H1 (cell line): ENCODE data around the gene CUBN. TPM values are rescaled to one million over a fixed set of nuclear protein-coding genes. Genes with fewer than 3 reads are reported as not detected.

Experiments
- CTCF ChIA-PET: fragments of 300-600 bp; sonication (Branson Sonifier 250); formaldehyde crosslinking; loops from one replicate; lab custom pipeline; 2021; ENCODE audit not compliant: partially characterized antibody; lab: Charles Lee
- POLR2A ChIA-PET: fragments of 300-600 bp; sonication (Branson Sonifier 250); formaldehyde crosslinking; loops from one replicate; lab custom pipeline; 2021; ENCODE audit warnings: inconsistent platforms; ENCODE audit not compliant: partially characterized antibody; lab: Charles Lee
- DNase-seq, 2 experiments: peaks; one replicate each; pipeline versions ENCODE4 v3.0.0 to v3.0.0-alpha.2; 2010 to 2022; ENCODE audit warnings: low spot score in 2 of 2, low read depth in 1 of 2, mixed read lengths in 1 of 2
- FAIRE-seq: peaks from 2 replicates; lab custom pipeline; 2011; peaks lifted over from hg19 to GRCh38; lab: Jason Lieb, UNC
- H2AFZ ChIP-seq: 2 replicates; pipeline ENCODE4 v1.8.1; 2012; ENCODE audit warnings: low read length, inconsistent platforms
- H2AK5ac ChIP-seq: 2 replicates; pipeline ENCODE4 v1.6.1; 2013; ENCODE audit warnings: low read depth, low read length
- H2BK120ac ChIP-seq: replicated peaks from 2 replicates; pipeline ENCODE3; 2013; ENCODE audit warnings: low read depth, low read length, inconsistent platforms
- H2BK12ac ChIP-seq: 2 replicates; pipeline ENCODE4 v1.6.1; 2013; ENCODE audit warnings: low read depth, low read length
- H2BK15ac ChIP-seq: 2 replicates; pipeline ENCODE4 v1.6.1; 2013; ENCODE audit warnings: low read length
- H2BK20ac ChIP-seq: 2 replicates; pipeline ENCODE4 v1.6.1; 2013; ENCODE audit warnings: low read length
- H2BK5ac ChIP-seq: 2 replicates; pipeline ENCODE4 v1.6.1; 2013; ENCODE audit warnings: low read depth, low read length
- H3K14ac ChIP-seq: 2 replicates; pipeline ENCODE4 v1.6.1; 2013; ENCODE audit warnings: inconsistent platforms; ENCODE audit not compliant: insufficient read length
- H3K18ac ChIP-seq: 2 replicates; pipeline ENCODE4 v1.6.1; 2013; ENCODE audit warnings: low read length; ENCODE audit errors: extremely low read depth
- H3K23ac ChIP-seq: 2 replicates; pipeline ENCODE4 v1.6.1; 2013; ENCODE audit warnings: inconsistent platforms; ENCODE audit not compliant: insufficient read length
- H3K23me2 ChIP-seq: 2 replicates; pipeline ENCODE4 v1.6.1; 2013; ENCODE audit warnings: low read depth, low read length
- H3K27ac ChIP-seq: 2 replicates; pipeline ENCODE4 v1.6.1; 2011; ENCODE audit warnings: low read depth, low read length, inconsistent platforms
- H3K27me3 ChIP-seq, 4 experiments: replicated peaks in 1 of 4; 1 replicate in 1 of 4; 2 replicates in 3 of 4; pipeline versions ENCODE4 v1.6.1 to v1.8.1; 2011 to 2013; ENCODE audit warnings: low read length in 3 of 4, mild to moderate bottlenecking in 3 of 4, inconsistent platforms in 2 of 4, mixed read lengths in 2 of 4, moderate library complexity in 1 of 4; ENCODE audit not compliant: control insufficient read depth in 3 of 4, insufficient read depth in 3 of 4; ENCODE audit errors: extremely low read depth in 1 of 4
- H3K36me3 ChIP-seq, 4 experiments: 2 replicates each; pipeline versions ENCODE4 v1.6.1 to v1.8.1; 2011 to 2013; ENCODE audit warnings: mild to moderate bottlenecking in 4 of 4, low read length in 3 of 4, moderate library complexity in 2 of 4, control low read depth in 1 of 4, inconsistent platforms in 1 of 4; ENCODE audit not compliant: insufficient read depth in 4 of 4, control insufficient read depth in 2 of 4
- H3K4ac ChIP-seq: replicated peaks from 2 replicates; pipeline ENCODE3; 2013; ENCODE audit warnings: low read length, low read depth, mixed read lengths, inconsistent platforms; ENCODE audit not compliant: insufficient read length
- H3K4me1 ChIP-seq, 4 experiments: replicated peaks in 1 of 4; 1 replicate in 1 of 4; 2 replicates in 3 of 4; pipeline versions ENCODE4 v1.6.1 to v1.8.1; 2011 to 2013; ENCODE audit warnings: low read length in 3 of 4, inconsistent platforms in 2 of 4, mixed read lengths in 1 of 4; ENCODE audit not compliant: insufficient read depth in 4 of 4, control insufficient read depth in 3 of 4
- H3K4me2 ChIP-seq, 2 experiments: 2 replicates each; pipeline versions ENCODE4 v1.6.1 to v1.8.1; 2011 to 2013; ENCODE audit warnings: low read depth in 2 of 2, low read length in 2 of 2, control low read depth in 1 of 2, inconsistent platforms in 1 of 2, mild to moderate bottlenecking in 1 of 2; ENCODE audit not compliant: insufficient read depth in 1 of 2
- H3K4me3 ChIP-seq, 4 experiments: fragments of 200-600, 300-600 bp in 1 of 4; sonication (generic), shearing (Covaris generic), sonication (Bioruptor Twin) in 1 of 4; 2 replicates each; pipeline versions ENCODE4 v1.5.1 to v1.8.1; 2011 to 2016; ENCODE audit warnings: low read length in 4 of 4, low read depth in 3 of 4, control low read depth in 2 of 4, inconsistent platforms in 2 of 4, mild to moderate bottlenecking in 2 of 4, mixed read lengths in 1 of 4, moderate library complexity in 1 of 4; ENCODE audit not compliant: insufficient read depth in 2 of 4; ENCODE audit errors: extremely low read depth in 1 of 4
- H3K56ac ChIP-seq: replicated peaks from 2 replicates; pipeline ENCODE3; 2013; ENCODE audit warnings: low read depth, mild to moderate bottlenecking, mixed read lengths, low read length, inconsistent platforms; ENCODE audit not compliant: insufficient read length
- H3K79me1 ChIP-seq: 2 replicates; pipeline ENCODE4 v1.6.1; 2013; ENCODE audit warnings: low read depth, low read length, control low read depth
- H3K79me2 ChIP-seq, 2 experiments: 2 replicates each; pipeline versions ENCODE4 v1.6.1 to v1.8.1; 2012 to 2013; ENCODE audit warnings: low read length in 2 of 2, mild to moderate bottlenecking in 2 of 2, inconsistent platforms in 1 of 2; ENCODE audit not compliant: insufficient read depth in 2 of 2, control insufficient read depth in 1 of 2
- H3K9ac ChIP-seq, 4 experiments: replicated peaks in 1 of 4; 1 replicate in 1 of 4; 2 replicates in 3 of 4; pipeline versions ENCODE4 v1.6.1 to v1.8.1; 2011 to 2013; ENCODE audit warnings: low read depth in 3 of 4, low read length in 3 of 4, control low read depth in 2 of 4, mild to moderate bottlenecking in 2 of 4, moderate library complexity in 2 of 4, inconsistent platforms in 1 of 4; ENCODE audit errors: extremely low read depth in 1 of 4
- H3K9me3 ChIP-seq, 2 experiments: 2 replicates each; pipeline versions ENCODE4 v1.6.1 to v1.8.1; 2012 to 2013; ENCODE audit warnings: mild to moderate bottlenecking in 2 of 2, moderate library complexity in 2 of 2, control low read depth in 1 of 2, inconsistent platforms in 1 of 2, low read depth in 1 of 2, low read length in 1 of 2, mixed read lengths in 1 of 2; ENCODE audit not compliant: insufficient read depth in 2 of 2
- H4K20me1 ChIP-seq, 2 experiments: replicated peaks in 1 of 2; 2 replicates each; pipeline versions ENCODE3 to v1.8.1; 2011 to 2013; ENCODE audit warnings: inconsistent platforms in 2 of 2, low read length in 2 of 2, mild to moderate bottlenecking in 1 of 2; ENCODE audit not compliant: insufficient read depth in 2 of 2, control insufficient read depth in 1 of 2
- H4K5ac ChIP-seq: 2 replicates; pipeline ENCODE4 v1.6.1; 2013; ENCODE audit warnings: low read length, low read depth, mixed read lengths, inconsistent platforms; ENCODE audit not compliant: insufficient read length
- H4K8ac ChIP-seq: 2 replicates; pipeline ENCODE4 v1.8.0; 2013; ENCODE audit warnings: mild to moderate bottlenecking, moderate library complexity, low read length, inconsistent platforms; ENCODE audit not compliant: insufficient read depth; ENCODE audit errors: extremely low read depth
- H4K91ac ChIP-seq: replicated peaks from 2 replicates; pipeline ENCODE3; 2013; ENCODE audit warnings: low read length, mixed read lengths, inconsistent platforms; ENCODE audit not compliant: insufficient read length
- CBX8 ChIP-seq: fragments of 300-800, 300-1000 bp; sonication (generic); IDR thresholded peaks from 2 replicates; pipeline ENCODE4 v1.7.1; 2016; ENCODE audit warnings: low read depth, low read length, borderline replicate concordance
- CTBP2 ChIP-seq: IDR thresholded peaks from 2 replicates; pipeline ENCODE4 v1.7.0; 2011; ENCODE audit warnings: borderline replicate concordance, mild to moderate bottlenecking, moderate library complexity, mixed read lengths, low read length; ENCODE audit not compliant: insufficient read depth, insufficient read length
- HDAC6 ChIP-seq: IDR thresholded peaks from one replicate; pipeline ENCODE4 v1.7.1; 2012; ENCODE audit warnings: low read depth, mild to moderate bottlenecking, inconsistent platforms, low read length, moderate library complexity
- JUN ChIP-seq: IDR thresholded peaks from 2 replicates; pipeline ENCODE4 v1.6.1; 2011; ENCODE audit warnings: low read depth, mild to moderate bottlenecking, improper control_type of control experiment, low read length
- NANOG ChIP-seq: IDR thresholded peaks from 2 replicates; pipeline ENCODE4 v1.6.1; 2011; ENCODE audit warnings: low read length, low read depth, mild to moderate bottlenecking, inconsistent platforms; ENCODE audit not compliant: insufficient read depth, poor library complexity, severe bottlenecking
- RAD21 ChIP-seq, 2 experiments: IDR thresholded peaks in 1 of 2; conservative IDR thresholded peaks in 1 of 2; 2 replicates each; pipeline ENCODE4 v1.6.1; 2011; ENCODE audit warnings: low read depth in 2 of 2, low read length in 2 of 2, improper control_type of control experiment in 1 of 2, inconsistent platforms in 1 of 2, mild to moderate bottlenecking in 1 of 2, moderate library complexity in 1 of 2
- RFX5 ChIP-seq: IDR thresholded peaks from 2 replicates; pipeline ENCODE4 v1.6.1; 2011; ENCODE audit warnings: low read depth, low read length, improper control_type of control experiment, borderline replicate concordance
- SIRT6 ChIP-seq: IDR thresholded peaks from one replicate; pipeline ENCODE4 v1.7.1; 2012; ENCODE audit warnings: low read length, inconsistent platforms
- SP1 ChIP-seq: IDR thresholded peaks from 2 replicates; pipeline ENCODE4 v1.6.1; 2011; ENCODE audit warnings: low read depth, low read length
- SRF ChIP-seq: IDR thresholded peaks from 2 replicates; pipeline ENCODE4 v1.6.1; 2011; ENCODE audit warnings: mild to moderate bottlenecking, low read depth, low read length, moderate library complexity
- TEAD4 ChIP-seq: IDR thresholded peaks from 2 replicates; pipeline ENCODE4 v1.6.1; 2012; ENCODE audit warnings: low read depth, low read length, inconsistent platforms, mixed read lengths
- USF2 ChIP-seq: IDR thresholded peaks from 2 replicates; pipeline ENCODE4 v1.6.1; 2011; ENCODE audit warnings: low read length, improper control_type of control experiment
- YY1 ChIP-seq: IDR thresholded peaks from 2 replicates; pipeline ENCODE4 v1.6.1; 2011; ENCODE audit warnings: low read depth, mild to moderate bottlenecking, low read length
- WGBS, 2 experiments: shearing (Covaris generic) in 1 of 2; methylation state at CpG; one replicate each; pipeline versions ENCODE4 v1.1.6 to v1.1.7; 2013 to 2015; ENCODE audit warnings: low lambda C conversion rate in 2 of 2, mixed read lengths in 2 of 2, inconsistent platforms in 1 of 2, low coverage in 1 of 2, missing lambda C conversion rate in 1 of 2; ENCODE audit not compliant: insufficient replicate concordance in 2 of 2, insufficient coverage in 1 of 2, insufficient read length in 1 of 2; ENCODE audit errors: extremely low coverage in 1 of 2, missing lambda C conversion rate in 1 of 2; 5-methylcytosine and 5-hydroxymethylcytosine counted together
- polyA plus RNA-seq, 7 experiments: library from polyadenylated mRNA; depleted of rRNA in 3 of 7; stranded (reverse) in 5 of 7; unstranded in 2 of 7; fragments of >200 nt in 5 of 7; fragments of 200-250 nt in 2 of 7; gene quantifications; 1 replicate in 5 of 7; 2 replicates in 1 of 7; 4 replicates in 1 of 7; pipeline versions ENCODE4 v1.2.1 to v1.2.3, GENCODE V29; 2011 to 2013; ENCODE audit warnings: missing spikeins in 2 of 7, mixed read lengths in 2 of 7
- total RNA-seq: library from RNA; stranded (reverse); fragmentation: NEBNext Ultra II Directional; extraction: Animal tissue kit (Norgen Biotek cat#: 25700); gene quantifications from 2 replicates; pipeline ENCODE4 v1.2.1, GENCODE V29; 2021

CUBN gene
- total and polyA plus RNA-seq, 2 of the 8 experiments (the other 6 are each of a cell fraction or from before 2014, with no cell fraction given) = 0.04 to 0.08 TPM

DNA sequence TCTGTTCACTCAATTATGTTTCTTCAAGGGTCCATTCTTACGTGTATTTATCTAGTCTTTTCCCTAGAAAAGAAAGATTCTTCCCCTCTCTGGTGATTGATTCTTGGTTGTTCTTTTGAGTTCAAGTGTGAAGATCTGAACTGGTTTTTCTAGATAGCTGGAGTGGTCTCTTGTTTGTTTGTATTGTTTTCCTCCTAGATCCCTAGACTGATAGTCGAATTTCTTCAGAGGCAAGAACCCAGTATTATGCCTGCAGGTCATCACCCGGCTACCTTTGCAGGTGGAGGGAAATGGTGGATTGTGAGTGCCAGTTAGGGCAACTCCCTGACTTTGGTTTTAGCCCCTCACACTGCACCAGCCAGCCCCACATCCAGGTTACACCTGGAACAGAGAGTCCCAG is 310.2 kb downstream of the CUBN start:
- Histone ChIP-seq H3K4ac (no peak overlapping the region), H3K23ac (no peak overlapping the region), H3K4me3 (no peak overlapping the region), H2BK12ac (no peak overlapping the region), H3K27ac (no peak overlapping the region), H3K9me3 (peaks cover 20 to 23% of the 10 kb centered on the region in 2 experiments), H3K23me2 (peaks cover 6% of the 10 kb centered on the region; the same call in 1 of the 2 replicates), H3K18ac (no peak overlapping the region), H4K20me1 (peaks cover 0 to 2% of the 10 kb centered on the region in 2 experiments), H3K36me3 (no peaks in the 10 kb centered on the region; a peak in 1 of 8 replicates), H3K4me2 (no peak overlapping the region), H2AFZ (no peak overlapping the region), H2BK15ac (no peak overlapping the region), H3K79me1 (peaks cover 5% of the 10 kb centered on the region; the same call in 1 of the 2 replicates), H4K5ac (no peak overlapping the region), H3K79me2 (peaks cover 4 to 19% of the 10 kb centered on the region in 2 experiments; a peak in 2 of 4 replicates), H2BK20ac (no peak overlapping the region), H2BK120ac (no peak overlapping the region), H4K91ac (no peak overlapping the region), H3K14ac (no peak overlapping the region), H3K56ac (no peak overlapping the region), H3K9ac (no peak overlapping the region), H3K4me1 (peaks cover 0 to 3% (median 0%) of the 10 kb centered on the region in 4 experiments; a peak in 1 of 7 replicates), H4K8ac (no peak overlapping the region), H2AK5ac (no peak overlapping the region), H2BK5ac (no peak overlapping the region), H3K27me3 (no peaks in the 10 kb centered on the region; a peak in 1 of 7 replicates)
- no peak for DNase-seq
- 80% methylated on average over 3 of the region's 3 CpGs; no CpG with 5 or more reads in 1 of the 2 experiments for WGBS, 2 experiments
- POLR2A ChIA-PET = no interaction called here
- CTCF ChIA-PET = interaction anchor here (1.0 kb wide), 1 partner anchor 11 kb away, joined by 3 read pairs; no protein-coding TSS in a partner anchor
- no peak for FAIRE-seq
- no peak for TF ChIP-seq SP1
- TF ChIP-seq RFX5 = no peak
- TF ChIP-seq RAD21 (IDR thresholded peaks at IDR 0.05 in 1 of 2, conservative IDR thresholded peaks at IDR 0.05 in 1 of 2; ENCODE audit: low read depth in 2 of 2, low read length in 2 of 2) = no peak
- no peak for TF ChIP-seq CTBP2
- no peak for TF ChIP-seq TEAD4
- TF ChIP-seq SRF = no peak
- no peak for TF ChIP-seq YY1
- no peak for TF ChIP-seq USF2
- TF ChIP-seq JUN = no peak
- TF ChIP-seq NANOG = no peak
- no peak for TF ChIP-seq HDAC6
- no peak for TF ChIP-seq SIRT6
- TF ChIP-seq CBX8 = no peak
